SHP77 treated with DMSO at 0.1 percent for 48 hours (cell line): ENCODE results near the gene SERPINB11.
"Not testable (repeated sequence)": the region's sequence is repeated elsewhere in the genome, so short reads cannot be mapped to it uniquely, and the experiment has no call there.

Source experiments
- DNase-seq: peaks from one replicate; lab custom pipeline; 2025; lab: John Stamatoyannopoulos, UW

The SERPINB11 gene

DNA sequence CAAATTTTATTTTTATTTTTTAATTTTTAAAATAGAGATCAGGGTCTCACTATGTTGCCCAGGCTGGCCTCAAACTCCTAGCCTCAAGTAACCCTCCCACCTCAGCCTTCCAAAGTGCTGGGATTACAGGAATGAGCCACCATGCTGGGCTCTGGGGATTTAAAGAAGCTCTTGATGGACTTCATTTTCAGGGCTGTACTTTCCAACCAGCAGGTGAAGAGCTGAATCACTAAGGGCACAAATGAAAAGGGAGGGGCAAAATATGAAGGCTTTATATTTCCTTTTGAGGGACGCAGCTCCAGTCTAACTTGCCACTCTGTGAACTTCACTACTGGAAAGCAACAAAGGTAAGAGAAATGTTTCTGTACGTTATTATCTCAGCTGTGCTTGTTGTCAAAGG, at the start of gene SERPINB11:
Gene SERPINB11 (plus strand): TSS at position 301 of the 400 bp plus-strand sequence. CDS start 7,234 bp downstream, outside the sequence.
- no peak for DNase-seq

- DNase-seq = not testable (repeated sequence)
Measured at GRCh38 chr18:63658920-63659319, 43.8 kb upstream of the SERPINB11 start.

- DNase-seq = not testable (repeated sequence)
Measured at GRCh38 chr18:63661750-63662149, 41.0 kb upstream of the SERPINB11 start, which contains the start of gene SERPINB3. Gene SERPINB3, minus strand, starts transcription at chr18:63661893. Its CDS starts 677 bp downstream, at chr18:63661216.

GRCh38 chr18:63664571-63664970, 38.2 kb upstream of the SERPINB11 start:
- no peak for DNase-seq

DNA sequence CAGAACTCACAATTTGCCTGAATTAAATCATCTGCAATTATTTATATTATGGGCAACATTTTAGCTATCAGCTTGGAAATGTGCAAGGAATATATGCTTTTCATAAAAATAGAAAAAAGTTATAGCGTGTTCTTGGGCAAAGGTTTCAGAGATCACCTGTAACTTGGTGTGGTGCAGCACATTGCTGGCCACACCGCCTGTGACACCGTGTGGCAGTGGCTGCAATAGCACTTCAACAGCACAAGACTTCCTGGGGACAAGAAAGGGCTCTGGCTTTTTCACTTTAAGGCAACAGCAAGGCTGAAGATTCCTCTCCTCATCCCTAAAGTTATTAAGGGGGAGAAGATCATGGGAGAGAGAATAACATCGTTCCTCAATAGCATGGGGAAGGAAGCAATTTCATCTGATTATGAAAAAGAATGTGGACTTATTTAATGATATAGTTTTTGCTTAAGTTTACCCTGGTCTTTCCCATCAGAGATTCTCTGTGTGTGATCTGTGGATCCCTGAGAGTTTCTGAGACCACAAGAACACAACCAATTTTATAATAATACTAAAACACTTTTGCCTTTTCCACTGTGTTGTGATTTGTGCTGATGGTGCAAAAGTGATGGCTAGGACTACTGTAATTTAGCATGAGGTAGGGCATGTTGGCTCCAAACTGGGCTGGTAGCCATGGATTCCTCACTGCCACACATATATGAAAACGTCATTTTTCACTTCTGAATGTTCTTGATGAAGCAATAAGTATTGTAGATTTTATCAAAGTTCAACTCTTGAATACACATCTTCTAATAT, 26.0 kb upstream of the SERPINB11 start:
- DNase-seq = no peak

DNA sequence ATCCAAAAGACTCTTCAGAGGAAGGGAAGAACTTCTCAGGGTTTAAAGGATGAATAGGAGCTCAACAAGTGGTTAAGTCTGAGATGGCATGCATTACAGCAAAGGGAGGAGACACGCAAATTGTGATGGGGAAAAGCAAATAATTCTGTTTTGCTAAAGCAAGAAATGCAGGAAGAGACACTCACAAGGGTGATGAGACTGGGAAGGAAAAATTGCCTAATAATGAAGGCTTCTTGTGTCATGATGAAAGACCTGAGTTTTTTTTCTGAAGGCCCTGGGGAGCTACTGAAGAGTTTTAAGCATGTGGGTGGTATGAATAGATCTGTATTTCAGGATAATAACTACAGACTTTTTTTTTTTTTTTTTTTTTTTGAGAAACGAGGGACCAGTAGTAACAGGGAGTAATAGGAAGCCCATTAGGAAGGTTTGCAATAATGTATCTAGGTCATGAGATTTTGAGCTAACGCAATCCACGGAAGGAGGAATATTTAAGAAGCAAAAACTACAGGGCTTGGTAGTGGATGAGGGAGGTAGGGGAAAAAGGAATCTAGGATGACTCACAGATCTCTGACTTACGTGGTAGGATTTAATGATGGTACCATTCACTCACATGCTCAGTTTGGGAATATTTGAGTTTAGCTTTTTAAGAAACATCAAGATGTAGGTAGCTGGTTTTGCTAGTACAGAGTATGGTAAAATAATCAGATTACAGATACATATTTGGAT, 25.1 kb upstream of the SERPINB11 start:
- DNase-seq = no peak

GRCh38 chr18:63679820-63680606, 22.7 kb upstream of the SERPINB11 start:
- no peak for DNase-seq

DNA sequence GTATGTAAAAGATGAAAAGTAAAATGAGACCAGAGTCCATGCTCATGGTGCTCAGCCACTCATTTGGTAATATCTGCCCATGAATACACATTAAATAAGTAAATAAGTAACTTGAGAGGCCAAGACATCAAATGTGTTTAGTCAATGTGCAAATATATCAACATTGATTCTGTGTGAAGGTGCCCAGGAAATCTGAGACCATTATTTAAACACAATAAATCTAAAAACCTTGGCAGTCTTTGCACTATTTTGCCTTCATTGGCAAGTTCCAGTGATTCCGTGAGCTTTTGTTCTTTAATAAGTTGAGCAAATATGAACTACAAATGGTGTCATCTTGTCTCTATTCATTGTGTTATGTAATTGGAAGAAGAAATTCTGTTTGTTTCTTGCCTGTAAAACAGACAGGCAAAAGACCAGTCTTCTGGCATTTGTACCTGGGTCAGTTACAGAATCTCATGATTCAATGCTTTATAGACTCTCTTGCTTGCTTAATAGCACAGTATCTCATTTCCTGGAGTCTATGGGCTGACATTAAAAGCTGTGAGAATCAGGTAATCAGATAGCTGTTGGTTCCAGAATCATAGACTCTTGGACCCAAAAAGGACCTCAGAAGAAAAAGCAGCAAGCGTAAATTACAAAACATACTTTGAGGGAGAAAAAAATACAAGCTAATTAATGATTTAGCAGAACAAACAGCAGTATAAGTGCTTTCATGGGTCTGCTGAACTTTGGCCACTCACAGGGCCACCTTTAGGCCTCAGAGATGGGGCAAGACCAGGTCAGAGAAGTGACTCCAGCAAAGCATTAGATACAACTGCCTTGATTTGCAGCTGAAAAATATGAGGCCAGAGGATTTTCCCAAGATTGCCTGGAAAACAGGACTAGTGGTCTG, 21.1 kb upstream of the SERPINB11 start:
- DNase-seq = no peak

DNA sequence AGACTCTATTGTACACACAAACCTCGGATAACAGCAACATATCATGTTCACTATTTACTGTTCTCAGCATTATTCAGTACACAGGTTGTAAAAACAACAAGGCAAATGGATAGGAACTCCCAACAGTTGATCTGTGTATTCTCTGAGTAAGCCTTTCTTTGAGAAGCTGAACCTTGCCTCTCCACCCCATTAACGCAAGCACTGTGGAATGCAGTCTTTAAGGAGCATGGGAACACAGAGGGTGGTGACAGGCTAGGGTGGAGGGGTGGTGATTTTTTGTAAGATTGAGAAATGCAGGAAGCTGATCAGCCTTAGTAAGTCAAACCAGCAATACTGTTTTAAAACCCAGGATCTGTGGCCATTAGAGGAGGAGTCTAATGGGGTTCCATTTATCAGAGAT, 19.6 kb upstream of the SERPINB11 start:
- DNase-seq = no peak

DNA sequence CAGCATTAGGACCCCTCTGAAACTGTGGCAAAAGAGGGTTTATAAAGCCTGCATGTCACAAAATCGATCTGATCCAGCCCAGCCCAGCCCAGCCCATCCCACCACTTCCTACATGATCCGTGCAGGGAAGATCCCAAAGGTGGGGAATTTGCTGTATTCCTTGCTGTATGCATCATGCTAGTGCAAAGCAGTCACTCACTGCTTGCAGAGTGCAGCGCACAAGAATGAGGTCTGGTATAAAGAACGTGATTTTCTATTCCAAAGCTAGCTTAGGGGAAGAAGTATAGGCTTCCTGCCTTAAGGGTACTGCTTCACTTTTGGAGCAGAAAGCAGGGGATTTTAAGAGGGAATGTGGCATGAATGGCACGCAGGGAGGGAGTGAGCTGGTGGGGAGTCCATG, 18.9 kb upstream of the SERPINB11 start:
- no peak for DNase-seq

DNA sequence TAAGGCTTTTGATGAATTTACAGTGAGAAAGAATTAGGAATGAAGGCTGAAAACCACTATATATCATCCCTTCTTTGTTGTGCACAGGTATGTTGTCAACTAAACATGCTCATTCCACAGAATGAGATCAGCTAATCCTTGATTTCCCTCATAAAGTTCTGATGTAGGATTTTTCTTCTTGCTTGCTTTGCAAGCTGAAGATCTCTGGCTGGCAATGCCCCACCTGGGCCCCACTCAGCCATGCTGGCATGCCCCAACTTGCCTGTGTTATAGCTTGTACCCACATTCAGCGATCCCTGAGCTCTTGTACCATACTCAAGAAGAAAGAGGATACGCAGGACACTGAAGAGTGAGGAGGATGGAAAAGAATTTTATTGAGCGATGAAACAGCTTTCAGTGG, 18.0 kb upstream of the SERPINB11 start:
- DNase-seq = no peak

DNA sequence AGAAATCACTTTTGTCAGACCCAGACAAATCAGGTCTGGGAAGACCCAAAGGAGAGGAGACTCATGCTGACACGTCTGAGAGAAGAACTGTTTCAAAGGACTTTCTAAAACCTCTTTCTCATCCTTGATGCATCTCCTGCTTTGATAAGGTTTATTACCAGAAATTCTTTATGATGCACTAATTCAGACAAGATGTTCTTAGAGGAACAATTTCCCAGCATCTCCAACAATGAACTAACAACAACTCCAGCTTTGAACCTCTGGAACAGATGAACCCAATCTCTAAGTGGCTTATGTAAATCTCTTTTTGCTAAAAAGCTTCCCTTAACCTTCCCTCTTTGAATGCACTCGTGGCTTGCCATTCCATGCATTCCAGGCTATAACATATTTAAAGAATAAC, 15.9 kb upstream of the SERPINB11 start:
- no peak for DNase-seq

- no peak for DNase-seq
Measured at GRCh38 chr18:63689064-63689463, 13.7 kb upstream of the SERPINB11 start.

GRCh38 chr18:63697097-63697660, 5.6 kb upstream of the SERPINB11 start:
- DNase-seq = no peak

GRCh38 chr18:63700501-63700900, 2.3 kb upstream of the SERPINB11 start:
- no peak for DNase-seq

GRCh38 chr18:63701952-63702351, 808 bp upstream of the SERPINB11 start:
- no peak for DNase-seq

DNA sequence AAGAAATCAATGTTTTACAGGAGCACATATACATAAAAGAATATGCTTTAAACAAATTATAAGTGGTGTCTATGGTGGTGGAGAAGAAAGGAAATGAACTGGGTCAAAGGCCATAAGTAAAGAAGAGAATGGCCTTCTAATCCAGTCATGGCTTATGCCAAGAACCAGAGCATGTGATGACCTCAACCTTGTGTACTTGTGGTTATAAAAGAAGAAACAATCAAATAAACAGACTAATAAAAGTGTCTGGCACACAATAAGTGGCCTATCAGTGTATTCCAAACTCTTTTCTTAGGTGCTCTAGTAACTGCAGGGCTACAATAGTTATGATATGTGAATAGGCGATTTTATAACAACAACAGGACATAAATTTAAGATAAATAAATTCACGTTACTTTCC, 2.6 kb downstream of the SERPINB11 start:
- DNase-seq = no peak

GRCh38 chr18:63707816-63708215, 5.1 kb downstream of the SERPINB11 start:
- no peak for DNase-seq

DNA sequence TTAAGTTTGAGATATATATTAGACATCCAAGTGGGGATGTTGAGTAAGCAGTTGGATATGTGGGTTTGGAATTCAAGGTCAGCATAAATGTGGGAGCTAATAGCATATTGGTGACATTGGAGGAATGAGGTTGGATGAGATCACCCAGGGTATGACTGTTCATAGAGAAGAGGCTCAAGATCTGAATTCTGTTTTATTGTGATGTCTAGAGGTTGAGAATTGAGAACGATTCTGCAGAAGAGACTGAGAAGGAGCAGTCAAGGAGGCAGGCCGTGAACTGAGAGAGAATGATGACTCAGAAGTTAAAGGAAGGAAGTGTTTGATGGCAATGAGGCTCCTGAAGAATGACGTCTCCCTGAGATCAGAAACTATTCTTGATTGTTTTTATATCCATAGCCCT, 5.9 kb downstream of the SERPINB11 start:
- DNase-seq = no peak

- no peak for DNase-seq
Measured at GRCh38 chr18:63725682-63726480, 23.1 kb downstream of the SERPINB11 start.
